ENCODE results near the gene NES.

NES gene

GRCh38 chr1:156676820-156677615 is at the start of gene NES:
TSS of gene NES (minus strand) at chr1:156677407. CDS start at chr1:156677264, 143 bp downstream.
- peak; percentile 92 for DNase-seq (ENCODE audit: low spot score)

GRCh38 chr1:156726549-156727226 is 49.5 kb upstream of the NES start:
- peak; percentile 85 for DNase-seq (ENCODE audit: low spot score)

GRCh38 chr1:156725683-156726280 is 48.6 kb upstream of the NES start:
- peak; percentile 91 for DNase-seq (ENCODE audit: low spot score)

- DNase-seq (ENCODE audit: low spot score), result no peak
Measured at GRCh38 chr1:156721535-156721934, 44.3 kb upstream of the NES start.

GRCh38 chr1:156721131-156721530 is 43.9 kb upstream of the NES start:
- DNase-seq (ENCODE audit: low spot score), result no peak

GRCh38 chr1:156717351-156717750 is 40.1 kb upstream of the NES start:
- DNase-seq (ENCODE audit: low spot score), result no peak

GRCh38 chr1:156714830-156715229 is 37.6 kb upstream of the NES start:
- no peak for DNase-seq (ENCODE audit: low spot score)

- no peak for DNase-seq (ENCODE audit: low spot score)
Measured at GRCh38 chr1:156712626-156713025, 35.4 kb upstream of the NES start.

- DNase-seq (ENCODE audit: low spot score), result no peak
Measured at GRCh38 chr1:156711011-156711817, 34.0 kb upstream of the NES start.

- no peak for DNase-seq (ENCODE audit: low spot score)
Measured at GRCh38 chr1:156709757-156710489, 32.7 kb upstream of the NES start.

- DNase-seq (ENCODE audit: low spot score), result no peak
Measured at GRCh38 chr1:156709031-156709430, 31.8 kb upstream of the NES start.

- no peak for DNase-seq (ENCODE audit: low spot score)
Measured at GRCh38 chr1:156708218-156708661, 31.0 kb upstream of the NES start.

- no peak for DNase-seq (ENCODE audit: low spot score)
Measured at GRCh38 chr1:156707417-156708217, 30.4 kb upstream of the NES start.

GRCh38 chr1:156706657-156707416 is 29.6 kb upstream of the NES start:
- DNase-seq (ENCODE audit: low spot score), result no peak

- peak; percentile 90 for DNase-seq (ENCODE audit: low spot score)
Measured at GRCh38 chr1:156705918-156706656, 28.9 kb upstream of the NES start.

GRCh38 chr1:156705321-156705917 is 28.2 kb upstream of the NES start, which contains the start of gene CRABP2:
TSS of gene CRABP2 (minus strand) at chr1:156705583. CDS start at chr1:156705446, 137 bp downstream.
- DNase-seq (ENCODE audit: low spot score), result peak; percentile 67

GRCh38 chr1:156704930-156705320 is 27.7 kb upstream of the NES start:
- no peak for DNase-seq (ENCODE audit: low spot score)

GRCh38 chr1:156704166-156704711 is 27.0 kb upstream of the NES start:
- no peak for DNase-seq (ENCODE audit: low spot score)
